Upper lobe of left lung (tissue), 4 donors: ENCODE measurements around the gene PACS1.

Experiments used
- CTCF ChIP-seq, 6 experiments: fragments of 450-650 bp in 4 of 6; fragments of 200-600 bp in 2 of 6; sonication (generic) in 2 of 6; IDR thresholded peaks; one replicate each; pipeline ENCODE4 v1.5.1; 2016 to 2019; ENCODE audit warnings: antibody characterized with exemption in 6 of 6
- EP300 ChIP-seq, 4 donors: sonication (generic); formaldehyde crosslinking; IDR thresholded peaks; one replicate each; pipeline ENCODE4 v1.5.1; 2017; ENCODE audit warnings: antibody characterized with exemption in 4 of 4, control low read depth in 2 of 4
- POLR2A ChIP-seq, 4 donors: fragments of 450-650 bp; IDR thresholded peaks; one replicate each; pipeline ENCODE4 v1.5.1; 2016 to 2017; ENCODE audit warnings: antibody characterized with exemption in 4 of 4, mild to moderate bottlenecking in 2 of 4
- POLR2AphosphoS5 ChIP-seq, 2 donors: sonication (generic); formaldehyde crosslinking; IDR thresholded peaks; one replicate each; pipeline ENCODE4 v1.5.1; 2017; ENCODE audit warnings: antibody characterized with exemption in 2 of 2

- TF ChIP-seq CTCF (IDR thresholded peaks at IDR 0.05) (no peak), EP300 (IDR thresholded peaks at IDR 0.05) (no peak), POLR2AphosphoS5 (IDR thresholded peaks at IDR 0.05) (no peak), POLR2A (IDR thresholded peaks at IDR 0.05) (no peak)
These were observed 51.4 kb downstream of the PACS1 start for GRCh38 chr11:66121466-66121865.
